ENCODE data around the gene ZNF385B. TPM values are rescaled to one million over a fixed set of nuclear protein-coding genes. Genes with fewer than 3 reads are reported as not detected.

ZNF385B gene
- total RNA-seq, 1 experiment from 2014 or later = 3.2 TPM

- DNase-seq (ENCODE audit: low read depth) = no peak
Measured at GRCh38 chr2:179746981-179747380, 114.4 kb downstream of the ZNF385B start.

- no peak for DNase-seq (ENCODE audit: low read depth)
Measured at GRCh38 chr2:179745635-179746256, 115.7 kb downstream of the ZNF385B start.

GRCh38 chr2:179744401-179744800, 117.0 kb downstream of the ZNF385B start:
- no peak for DNase-seq (ENCODE audit: low read depth)

GRCh38 chr2:179741317-179741716, 120.1 kb downstream of the ZNF385B start:
- no peak for DNase-seq (ENCODE audit: low read depth)

GRCh38 chr2:179729966-179730365, 131.4 kb downstream of the ZNF385B start:
- DNase-seq (ENCODE audit: low read depth) = no peak

- no peak for DNase-seq (ENCODE audit: low read depth)
Measured at GRCh38 chr2:179726461-179727180, 134.8 kb downstream of the ZNF385B start.

- DNase-seq (ENCODE audit: low read depth) = no peak
Measured at GRCh38 chr2:179724403-179724802, 137.0 kb downstream of the ZNF385B start.

- DNase-seq (ENCODE audit: low read depth) = no peak
Measured at GRCh38 chr2:179720173-179720772, 141.1 kb downstream of the ZNF385B start.

GRCh38 chr2:179715871-179716270, 145.5 kb downstream of the ZNF385B start:
- no peak for DNase-seq (ENCODE audit: low read depth)

- no peak for DNase-seq (ENCODE audit: low read depth)
Measured at GRCh38 chr2:179715196-179715595, 146.2 kb downstream of the ZNF385B start.

GRCh38 chr2:179712825-179713224, 148.6 kb downstream of the ZNF385B start:
- DNase-seq (ENCODE audit: low read depth) = no peak

GRCh38 chr2:179711375-179711774, 150.0 kb downstream of the ZNF385B start:
- no peak for DNase-seq (ENCODE audit: low read depth)

- no peak for DNase-seq (ENCODE audit: low read depth)
Measured at GRCh38 chr2:179703702-179704101, 157.7 kb downstream of the ZNF385B start.

GRCh38 chr2:179702912-179703311, 158.5 kb downstream of the ZNF385B start:
- DNase-seq (ENCODE audit: low read depth) = no peak

GRCh38 chr2:179701524-179702110, 159.8 kb downstream of the ZNF385B start:
- peak; percentile 39 for DNase-seq (ENCODE audit: low read depth)

GRCh38 chr2:179695486-179695885, 165.9 kb downstream of the ZNF385B start:
- no peak for DNase-seq (ENCODE audit: low read depth)

GRCh38 chr2:179694963-179695362, 166.4 kb downstream of the ZNF385B start:
- no peak for DNase-seq (ENCODE audit: low read depth)

- DNase-seq (ENCODE audit: low read depth) = peak; percentile 10
Measured at GRCh38 chr2:179692610-179693009, 168.8 kb downstream of the ZNF385B start.

GRCh38 chr2:179692043-179692442, 169.4 kb downstream of the ZNF385B start:
- DNase-seq (ENCODE audit: low read depth) = no peak

GRCh38 chr2:179691235-179691634, 170.2 kb downstream of the ZNF385B start:
- no peak for DNase-seq (ENCODE audit: low read depth)

GRCh38 chr2:179686718-179687342, 174.6 kb downstream of the ZNF385B start:
- no peak for DNase-seq (ENCODE audit: low read depth)

- DNase-seq (ENCODE audit: low read depth) = no peak
Measured at GRCh38 chr2:179686069-179686468, 175.3 kb downstream of the ZNF385B start.

Data from HT1080 (cell line).